ENCODE measurements around the gene CYBA. TPM values are rescaled to one million over a fixed set of nuclear protein-coding genes. Genes with fewer than 3 reads are reported as not detected.

The CYBA gene
- total and polyA plus RNA-seq, 2 donors (not counting 1 experiment from before 2014, with no cell fraction given) = 701 to 1,336 TPM

DNA sequence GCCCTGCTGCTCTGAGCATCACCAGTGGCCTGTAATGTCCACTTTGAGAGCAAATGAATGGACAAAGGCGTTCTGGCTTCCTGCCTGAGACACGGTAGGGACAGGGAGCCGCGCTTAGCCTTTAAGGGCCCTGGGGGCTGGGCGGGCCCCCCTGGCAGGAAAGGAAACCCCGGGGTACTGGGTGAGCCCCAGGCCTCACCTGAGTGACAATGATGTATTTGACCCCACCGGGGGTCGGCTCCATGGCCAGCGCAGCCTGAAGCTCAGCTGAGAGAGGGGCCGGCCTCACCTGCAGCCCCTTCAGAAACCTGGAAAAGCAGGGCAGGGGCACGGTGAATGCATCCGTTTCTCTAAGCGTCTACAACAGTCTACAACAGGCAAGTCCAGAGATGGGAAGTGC, 2.2 kb upstream of the CYBA start:
- ATAC-seq (ENCODE audit: low read depth) (no peak), DNase-seq (no peak)
- 95% methylated on average over 13 of the region's 13 CpGs for WGBS (ENCODE audit: insufficient coverage)
- Mint-ChIP-seq H3K4me1 (peaks cover 28% of the 10 kb centered on the region), H3K4me3 (no peak overlapping the region), H3K9me3 (ENCODE audit: insufficient read depth) (no peaks in the 10 kb centered on the region), H3K27me3 (no peaks in the 10 kb centered on the region), H3K27ac (peak overlapping the region; percentile 63)
- intact Hi-C loops (cut with micrococcal nuclease) = no loop called here
- Histone ChIP-seq H3K27me3 (replicated peaks in 1 of 4; ENCODE audit: control extremely low read depth in 1 of 4, control insufficient read depth in 3 of 4, insufficient read depth in 4 of 4, low read length in 3 of 4) (no peaks in the 10 kb centered on the region), H3K4me3 (ENCODE audit: control extremely low read depth in 1 of 5, extremely low read depth in 1 of 5, insufficient read depth in 1 of 5, low read depth in 2 of 5, low read length in 4 of 5) (no peak overlapping the region), H3K36me3 (replicated peaks in 1 of 2; ENCODE audit: control extremely low read depth in 1 of 2, control insufficient read depth in 1 of 2, extremely low read depth in 1 of 2, insufficient read depth in 2 of 2, low read length in 1 of 2) (peaks cover 0 to 28% of the 10 kb centered on the region in 2 experiments), H3K9me3 (ENCODE audit: control extremely low read depth in 1 of 3, control insufficient read depth in 2 of 3, insufficient read depth in 1 of 3, low read length in 2 of 3) (no peaks in the 10 kb centered on the region), H3K27ac (ENCODE audit: low read length in 2 of 2) (peak overlapping the region; percentile 98 to 99), H3K9ac (ENCODE audit: low read length) (no peak overlapping the region), H3K4me1 (ENCODE audit: control insufficient read depth in 2 of 2, insufficient read depth in 2 of 2, low read length in 2 of 2) (peaks cover 29 to 42% of the 10 kb centered on the region in 2 donors), H3K4me2 (replicated peaks; ENCODE audit: low read depth, low read length, poor library complexity, severe bottlenecking) (no peak overlapping the region), H2AFZ (ENCODE audit: insufficient read depth, low read depth, low read length, poor library complexity, severe bottlenecking) (no peak overlapping the region), H4K20me1 (ENCODE audit: control insufficient read depth, insufficient read depth, low read length, poor library complexity, severe bottlenecking) (peaks cover 32% of the 10 kb centered on the region), H3K79me2 (ENCODE audit: control insufficient read depth, insufficient read depth, low read length) (peaks cover 54% of the 10 kb centered on the region)
- POLR2A ChIA-PET = interaction anchor here (2.0 kb wide), 1 partner anchor 10 kb away, joined by 6 read pairs; the partner anchor contains the start of gene MVD
- CTCF ChIA-PET = interaction anchor here (0.7 to 1.0 kb wide), 2 partner anchors 11 to 18 kb away, joined by 3 read pairs; no protein-coding TSS in a partner anchor
- TF ChIP-seq EZH2 (IDR thresholded peaks at IDR 0.05; ENCODE audit: borderline replicate concordance, insufficient read depth, low read depth, low read length, poor library complexity, severe bottlenecking) = no peak
- TF ChIP-seq, protein P1, sequence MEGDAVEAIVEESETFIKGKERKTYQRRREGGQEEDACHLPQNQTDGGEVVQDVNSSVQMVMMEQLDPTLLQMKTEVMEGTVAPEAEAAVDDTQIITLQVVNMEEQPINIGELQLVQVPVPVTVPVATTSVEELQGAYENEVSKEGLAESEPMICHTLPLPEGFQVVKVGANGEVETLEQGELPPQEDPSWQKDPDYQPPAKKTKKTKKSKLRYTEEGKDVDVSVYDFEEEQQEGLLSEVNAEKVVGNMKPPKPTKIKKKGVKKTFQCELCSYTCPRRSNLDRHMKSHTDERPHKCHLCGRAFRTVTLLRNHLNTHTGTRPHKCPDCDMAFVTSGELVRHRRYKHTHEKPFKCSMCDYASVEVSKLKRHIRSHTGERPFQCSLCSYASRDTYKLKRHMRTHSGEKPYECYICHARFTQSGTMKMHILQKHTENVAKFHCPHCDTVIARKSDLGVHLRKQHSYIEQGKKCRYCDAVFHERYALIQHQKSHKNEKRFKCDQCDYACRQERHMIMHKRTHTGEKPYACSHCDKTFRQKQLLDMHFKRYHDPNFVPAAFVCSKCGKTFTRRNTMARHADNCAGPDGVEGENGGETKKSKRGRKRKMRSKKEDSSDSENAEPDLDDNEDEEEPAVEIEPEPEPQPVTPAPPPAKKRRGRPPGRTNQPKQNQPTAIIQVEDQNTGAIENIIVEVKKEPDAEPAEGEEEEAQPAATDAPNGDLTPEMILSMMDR (IDR thresholded peaks at IDR 0.05) = no peak

- POLR2A ChIA-PET = interaction anchor here (0.8 to 2.0 kb wide), 2 partner anchors 10 to 29 kb away, joined by 3 to 6 read pairs; partner anchors contain the start of gene MVD
- peak overlapping the region; percentile 98 for H3K27ac Mint-ChIP-seq
- WGBS (ENCODE audit: insufficient coverage) = 85% methylated on average over 5 of the region's 8 CpGs
Measured at GRCh38 chr16:88652762-88653063, 1.9 kb upstream of the CYBA start.

More at GRCh38 chr16:88652762-88653063, 1.9 kb upstream of the CYBA start:
- Histone ChIP-seq H3K9me3 (ENCODE audit: control extremely low read depth in 1 of 3, control insufficient read depth in 2 of 3, insufficient read depth in 1 of 3, low read length in 2 of 3) (no peaks in the 10 kb centered on the region), H3K79me2 (ENCODE audit: control insufficient read depth, insufficient read depth, low read length) (peaks cover 54% of the 10 kb centered on the region), H3K4me1 (ENCODE audit: control insufficient read depth in 2 of 2, insufficient read depth in 2 of 2, low read length in 2 of 2) (peaks cover 33 to 46% of the 10 kb centered on the region in 2 donors), H3K27ac (ENCODE audit: low read length in 2 of 2) (peak overlapping the region; percentile 98 to 99), H3K36me3 (replicated peaks in 1 of 2; ENCODE audit: control extremely low read depth in 1 of 2, control insufficient read depth in 1 of 2, extremely low read depth in 1 of 2, insufficient read depth in 2 of 2, low read length in 1 of 2) (peaks cover 0 to 29% of the 10 kb centered on the region in 2 experiments), H3K9ac (ENCODE audit: low read length) (no peak overlapping the region), H2AFZ (ENCODE audit: insufficient read depth, low read depth, low read length, poor library complexity, severe bottlenecking) (no peak overlapping the region), H3K27me3 (replicated peaks in 1 of 4; ENCODE audit: control extremely low read depth in 1 of 4, control insufficient read depth in 3 of 4, insufficient read depth in 4 of 4, low read length in 3 of 4) (no peaks in the 10 kb centered on the region), H4K20me1 (ENCODE audit: control insufficient read depth, insufficient read depth, low read length, poor library complexity, severe bottlenecking) (peaks cover 36% of the 10 kb centered on the region), H3K4me3 (ENCODE audit: control extremely low read depth in 1 of 5, extremely low read depth in 1 of 5, insufficient read depth in 1 of 5, low read depth in 2 of 5, low read length in 4 of 5) (no peak overlapping the region), H3K4me2 (replicated peaks; ENCODE audit: low read depth, low read length, poor library complexity, severe bottlenecking) (peak overlapping the region; percentile 99)
- H3K27me3 Mint-ChIP-seq = no peaks in the 10 kb centered on the region
- no peaks in the 10 kb centered on the region for H3K9me3 Mint-ChIP-seq (ENCODE audit: insufficient read depth)
- H3K4me3 Mint-ChIP-seq = no peak overlapping the region
- ATAC-seq (ENCODE audit: low read depth) = no peak
- H3K4me1 Mint-ChIP-seq = peaks cover 32% of the 10 kb centered on the region
- TF ChIP-seq EZH2 (IDR thresholded peaks at IDR 0.05; ENCODE audit: borderline replicate concordance, insufficient read depth, low read depth, low read length, poor library complexity, severe bottlenecking) = no peak
- TF ChIP-seq, protein P1 (IDR thresholded peaks at IDR 0.05) = no peak
- intact Hi-C loops (cut with micrococcal nuclease) = no loop called here
- DNase-seq = no peak
- CTCF ChIA-PET = interaction anchor here (0.7 kb wide), 1 partner anchor 19 kb away, joined by 3 read pairs; no protein-coding TSS in a partner anchor
